ENCODE results near the gene KDELR3.

- TF ChIP-seq REST (IDR thresholded peaks at IDR 0.05; ENCODE audit: low read depth, low read length), result no peak
- TF ChIP-seq MXI1 (IDR thresholded peaks at IDR 0.05; ENCODE audit: low read depth, low read length), result no peak
- TF ChIP-seq, protein P1, sequence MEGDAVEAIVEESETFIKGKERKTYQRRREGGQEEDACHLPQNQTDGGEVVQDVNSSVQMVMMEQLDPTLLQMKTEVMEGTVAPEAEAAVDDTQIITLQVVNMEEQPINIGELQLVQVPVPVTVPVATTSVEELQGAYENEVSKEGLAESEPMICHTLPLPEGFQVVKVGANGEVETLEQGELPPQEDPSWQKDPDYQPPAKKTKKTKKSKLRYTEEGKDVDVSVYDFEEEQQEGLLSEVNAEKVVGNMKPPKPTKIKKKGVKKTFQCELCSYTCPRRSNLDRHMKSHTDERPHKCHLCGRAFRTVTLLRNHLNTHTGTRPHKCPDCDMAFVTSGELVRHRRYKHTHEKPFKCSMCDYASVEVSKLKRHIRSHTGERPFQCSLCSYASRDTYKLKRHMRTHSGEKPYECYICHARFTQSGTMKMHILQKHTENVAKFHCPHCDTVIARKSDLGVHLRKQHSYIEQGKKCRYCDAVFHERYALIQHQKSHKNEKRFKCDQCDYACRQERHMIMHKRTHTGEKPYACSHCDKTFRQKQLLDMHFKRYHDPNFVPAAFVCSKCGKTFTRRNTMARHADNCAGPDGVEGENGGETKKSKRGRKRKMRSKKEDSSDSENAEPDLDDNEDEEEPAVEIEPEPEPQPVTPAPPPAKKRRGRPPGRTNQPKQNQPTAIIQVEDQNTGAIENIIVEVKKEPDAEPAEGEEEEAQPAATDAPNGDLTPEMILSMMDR (IDR thresholded peaks at IDR 0.05), result no peak
- TF ChIP-seq CHD2 (IDR thresholded peaks at IDR 0.05; ENCODE audit: low read length, partially characterized antibody), result no peak
- TF ChIP-seq YY1 (IDR thresholded peaks at IDR 0.05; ENCODE audit: low read depth), result no peak
Measured at GRCh38 chr22:38490915-38491314, 23.0 kb downstream of the KDELR3 start.
